Subcutaneous abdominal adipose tissue (tissue), 5 donors: Measurements from ENCODE around the gene C12orf57.

Source experiments
- H3K27ac ChIP-seq: one replicate; pipeline ENCODE4 v1.7.0; 2013; ENCODE audit warnings: low read depth, mild to moderate bottlenecking, inconsistent platforms, low read length, moderate library complexity
- H3K27me3 ChIP-seq, 5 donors: one replicate each; pipeline ENCODE4 v1.7.0; 2013; ENCODE audit warnings: low read length in 5 of 5, inconsistent platforms in 1 of 5; ENCODE audit not compliant: control insufficient read depth in 5 of 5, insufficient read depth in 4 of 5
- H3K36me3 ChIP-seq, 5 donors: one replicate each; pipeline ENCODE4 v1.7.0; 2013; ENCODE audit warnings: low read length in 5 of 5; ENCODE audit not compliant: control insufficient read depth in 5 of 5, insufficient read depth in 5 of 5
- H3K4me1 ChIP-seq, 5 donors: one replicate each; pipeline ENCODE4 v1.7.0; 2013; ENCODE audit warnings: low read length in 5 of 5, mild to moderate bottlenecking in 3 of 5, moderate library complexity in 1 of 5; ENCODE audit not compliant: control insufficient read depth in 5 of 5, insufficient read depth in 5 of 5
- H3K4me3 ChIP-seq, 5 donors: one replicate each; pipeline ENCODE4 v1.7.0; 2013; ENCODE audit warnings: low read length in 5 of 5, low read depth in 1 of 5
- H3K9ac ChIP-seq, 5 donors: one replicate each; pipeline ENCODE4 v1.7.0; 2013; ENCODE audit warnings: low read length in 5 of 5, mild to moderate bottlenecking in 4 of 5, moderate library complexity in 3 of 5
- H3K9me3 ChIP-seq, 5 donors: one replicate each; pipeline ENCODE4 v1.7.0; 2013; ENCODE audit warnings: low read length in 5 of 5; ENCODE audit not compliant: control insufficient read depth in 5 of 5
- donor health status: healthy.
- donor health status: healthy.
- donor health status: healthy.
- donor health status: healthy.
- donor health status: healthy.

The C12orf57 gene

DNA sequence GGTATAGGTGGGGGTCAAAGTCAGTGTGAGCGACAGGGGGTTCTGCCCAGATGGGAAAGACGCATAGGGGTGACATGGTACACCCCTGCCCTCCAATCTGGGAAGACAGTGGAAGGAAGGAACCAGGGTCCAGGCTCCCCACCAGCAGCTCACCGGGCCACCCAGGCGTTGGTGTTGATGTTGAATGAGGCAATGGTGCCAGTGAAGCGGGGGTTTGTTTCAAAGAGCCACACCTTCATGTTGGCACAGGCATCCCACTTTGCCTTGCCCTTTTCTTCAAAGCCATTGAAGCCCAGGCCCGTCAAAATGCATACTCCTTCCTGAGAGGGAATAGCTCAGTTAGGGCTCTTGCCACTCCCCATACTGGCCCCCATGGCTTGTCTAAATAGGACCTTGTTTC, 34.4 kb downstream of the C12orf57 start:
- Histone ChIP-seq H3K9me3 (no peaks in the 10 kb centered on the region), H3K4me3 (no peak overlapping the region), H3K4me1 (no peaks in the 10 kb centered on the region), H3K9ac (no peak overlapping the region), H3K36me3 (peaks cover 22 to 92% (median 88%) of the 10 kb centered on the region in 5 donors), H3K27ac (no peak overlapping the region), H3K27me3 (no peaks in the 10 kb centered on the region)

- Histone ChIP-seq H3K27me3 (no peaks in the 10 kb centered on the region), H3K9me3 (no peaks in the 10 kb centered on the region), H3K4me1 (no peaks in the 10 kb centered on the region), H3K27ac (no peak overlapping the region), H3K9ac (no peak overlapping the region), H3K36me3 (peaks cover 25 to 95% (median 90%) of the 10 kb centered on the region in 5 donors), H3K4me3 (no peak overlapping the region)
These were observed 34.8 kb downstream of the C12orf57 start for GRCh38 chr12:6978611-6979011.

DNA sequence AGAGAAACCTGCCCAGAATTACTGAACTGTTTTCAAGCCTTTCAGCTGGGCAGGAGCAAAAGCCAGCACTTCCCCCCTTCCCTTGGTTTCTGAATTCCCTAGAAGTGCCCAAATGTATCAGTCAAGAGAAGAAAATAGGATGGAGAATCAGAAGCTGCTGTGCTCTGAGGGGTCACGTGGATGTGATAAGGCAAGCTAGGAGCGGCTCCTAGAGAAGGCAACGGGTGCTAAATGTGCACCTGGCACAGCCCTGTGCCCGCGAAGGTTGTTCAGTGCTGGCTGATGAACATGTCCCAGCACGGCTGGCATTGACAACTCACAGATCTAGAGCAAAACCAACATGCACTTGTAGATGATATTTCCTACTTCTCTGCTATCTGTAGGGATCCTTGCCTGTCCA, 35.2 kb downstream of the C12orf57 start:
- Histone ChIP-seq H3K9me3 (no peaks in the 10 kb centered on the region), H3K9ac (no peak overlapping the region), H3K27me3 (no peaks in the 10 kb centered on the region), H3K4me1 (no peaks in the 10 kb centered on the region), H3K27ac (no peak overlapping the region), H3K4me3 (no peak overlapping the region), H3K36me3 (peaks cover 25 to 94% (median 87%) of the 10 kb centered on the region in 5 donors)

DNA sequence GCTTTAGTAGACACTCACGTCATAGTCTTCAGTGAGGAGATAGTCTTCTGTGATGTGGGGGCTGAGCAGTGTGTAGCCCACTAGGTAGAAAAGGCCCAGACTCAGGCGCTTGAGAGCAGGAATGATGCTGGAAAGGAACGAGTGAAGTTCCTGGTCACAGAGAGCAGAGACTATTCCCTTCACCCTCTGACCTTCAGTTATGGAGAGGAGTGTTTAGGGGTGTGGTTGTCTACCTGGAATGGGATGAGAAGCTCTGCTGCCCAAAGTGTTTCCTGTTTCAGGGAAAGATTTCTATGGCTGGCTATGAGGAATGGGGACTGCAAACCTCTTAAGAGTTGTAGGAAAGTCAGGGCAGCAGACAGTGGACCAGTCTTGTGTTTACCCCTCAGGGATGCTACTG, 35.6 kb downstream of the C12orf57 start:
- H3K4me1 ChIP-seq = no peaks in the 10 kb centered on the region
- no peak overlapping the region for H3K4me3 ChIP-seq
- no peaks in the 10 kb centered on the region for H3K9me3 ChIP-seq
- H3K9ac ChIP-seq = no peak overlapping the region
- no peaks in the 10 kb centered on the region for H3K27me3 ChIP-seq
- peaks cover 25 to 90% (median 83%) of the 10 kb centered on the region in 5 donors for H3K36me3 ChIP-seq
- no peak overlapping the region for H3K27ac ChIP-seq

DNA sequence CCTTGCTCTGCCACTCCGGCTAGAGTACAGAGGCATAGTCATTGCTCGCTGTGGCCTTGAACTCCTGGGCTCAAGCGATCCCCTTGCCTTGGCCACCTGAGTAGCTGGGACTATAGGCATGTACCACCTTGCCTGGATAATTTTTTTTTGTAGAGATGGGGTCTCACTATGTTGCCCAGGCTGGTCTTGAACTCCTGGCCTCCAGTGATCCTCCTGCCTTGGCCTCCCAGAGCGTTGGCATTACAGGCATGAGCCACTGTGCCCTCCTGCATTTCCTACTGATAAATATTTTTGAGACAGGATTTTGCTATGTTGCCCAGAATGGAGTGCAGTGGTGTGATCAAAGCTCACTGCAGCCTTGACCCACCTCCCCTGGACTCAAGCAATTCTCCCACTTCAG, 36.3 kb downstream of the C12orf57 start:
- H3K27me3 ChIP-seq = no peaks in the 10 kb centered on the region
- no peak overlapping the region for H3K4me3 ChIP-seq
- no peak overlapping the region for H3K9ac ChIP-seq
- H3K27ac ChIP-seq = no peak overlapping the region
- H3K36me3 ChIP-seq = peaks cover 19 to 86% (median 76%) of the 10 kb centered on the region in 5 donors
- no peaks in the 10 kb centered on the region for H3K4me1 ChIP-seq
- no peaks in the 10 kb centered on the region for H3K9me3 ChIP-seq

DNA sequence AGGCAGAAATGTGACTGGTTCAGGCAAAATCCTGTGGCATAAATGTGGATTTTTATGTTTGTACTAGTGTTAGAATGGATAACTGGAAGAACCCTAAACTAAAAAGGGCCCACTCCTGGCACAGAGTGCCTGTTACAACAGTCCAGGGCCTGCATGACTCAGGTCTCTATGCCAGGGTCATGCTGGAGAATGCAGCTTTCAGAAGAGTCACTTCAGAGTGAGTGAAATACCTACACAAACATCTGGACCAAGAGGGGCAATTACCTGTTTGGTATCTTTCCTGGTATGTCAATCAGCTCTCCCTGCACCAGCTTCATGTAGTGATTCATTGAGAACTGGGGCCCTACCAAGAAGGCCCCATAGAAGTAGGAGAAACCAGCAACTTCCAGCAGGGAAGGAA, 36.9 kb downstream of the C12orf57 start:
- H3K27ac ChIP-seq = no peak overlapping the region

DNA sequence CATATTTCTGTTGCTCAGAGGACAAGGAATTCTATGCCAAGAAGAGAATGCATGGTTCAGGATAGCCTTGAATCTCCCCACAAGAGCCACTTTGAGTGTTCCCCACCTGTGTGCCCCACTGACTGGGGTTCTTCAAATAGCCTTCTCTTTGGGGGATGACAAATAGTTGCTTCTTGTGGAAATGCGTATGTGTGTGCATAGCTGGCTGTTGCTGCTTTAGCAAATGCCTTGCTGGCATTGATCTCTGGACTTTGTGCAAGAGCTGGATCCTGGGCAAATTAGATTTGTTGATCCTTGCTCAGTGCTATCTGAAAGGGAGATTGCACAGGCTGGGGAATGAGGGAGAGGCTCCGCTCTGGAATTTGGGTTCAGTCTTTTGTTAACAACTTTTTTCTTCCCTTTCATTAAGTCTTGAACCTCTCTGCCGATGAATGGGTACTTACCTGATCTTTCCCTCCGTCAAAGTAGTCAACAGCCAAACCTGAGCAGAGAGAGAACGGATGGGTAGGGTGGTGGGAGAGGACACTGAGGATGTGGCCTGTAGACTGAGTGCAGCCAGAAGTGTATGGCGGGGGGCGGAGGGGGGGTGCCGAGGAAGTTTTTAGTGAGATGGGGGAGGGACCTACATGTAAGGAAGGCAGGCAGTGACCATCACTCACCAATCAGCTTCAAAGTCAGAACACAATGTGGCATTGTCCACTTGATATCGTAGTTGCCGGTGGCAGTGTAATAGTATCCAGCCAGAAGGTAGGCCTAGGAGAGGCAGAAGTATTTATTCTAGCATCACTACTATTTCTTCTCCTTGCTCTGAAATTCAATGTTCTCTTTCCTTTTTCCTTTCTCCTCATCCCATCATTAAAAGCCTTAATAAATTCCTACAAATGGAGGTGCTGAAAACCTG, 37.6 kb downstream of the C12orf57 start:
- H3K36me3 ChIP-seq = peaks cover 12 to 72% (median 63%) of the 10 kb centered on the region in 5 donors
- H3K4me1 ChIP-seq = no peaks in the 10 kb centered on the region
- H3K27ac ChIP-seq = no peak overlapping the region
- H3K27me3 ChIP-seq = no peaks in the 10 kb centered on the region
- no peak overlapping the region for H3K9ac ChIP-seq
- H3K4me3 ChIP-seq = no peak overlapping the region
- no peaks in the 10 kb centered on the region for H3K9me3 ChIP-seq

More for the DNA sequence above, 36.9 kb downstream of the C12orf57 start:
- H3K9ac ChIP-seq = no peak overlapping the region
- H3K9me3 ChIP-seq = no peaks in the 10 kb centered on the region
- H3K4me3 ChIP-seq = no peak overlapping the region
- no peaks in the 10 kb centered on the region for H3K27me3 ChIP-seq
- H3K36me3 ChIP-seq = peaks cover 15 to 79% (median 70%) of the 10 kb centered on the region in 5 donors
- no peaks in the 10 kb centered on the region for H3K4me1 ChIP-seq

DNA sequence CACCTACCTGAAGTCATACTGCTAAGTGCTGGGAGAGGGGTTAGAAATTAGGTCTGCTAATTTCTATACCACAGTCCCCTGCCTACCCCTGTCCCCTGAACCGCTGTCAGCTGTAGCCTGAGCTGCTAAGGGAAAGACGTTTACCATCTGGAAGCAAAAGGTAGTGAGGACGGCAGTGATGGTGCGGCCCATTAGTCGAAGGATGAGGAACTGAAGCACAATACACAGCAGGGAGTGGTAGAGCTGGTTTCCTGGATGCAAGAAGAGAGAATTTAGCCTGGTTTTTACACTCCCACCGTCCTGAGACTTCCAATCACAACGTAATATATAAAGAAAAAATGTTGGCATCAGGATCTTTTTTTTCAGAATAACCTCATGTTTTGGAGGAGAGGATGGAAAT, 38.7 kb downstream of the C12orf57 start:
- Histone ChIP-seq H3K4me1 (no peaks in the 10 kb centered on the region), H3K27ac (no peak overlapping the region), H3K9ac (no peak overlapping the region), H3K9me3 (no peaks in the 10 kb centered on the region), H3K36me3 (peaks cover 9 to 61% (median 52%) of the 10 kb centered on the region in 5 donors), H3K27me3 (no peaks in the 10 kb centered on the region), H3K4me3 (no peak overlapping the region)

- Histone ChIP-seq H3K9me3 (no peaks in the 10 kb centered on the region), H3K4me3 (no peak overlapping the region), H3K27me3 (no peaks in the 10 kb centered on the region), H3K36me3 (peaks cover 5 to 18% (median 17%) of the 10 kb centered on the region in 5 donors), H3K9ac (no peak overlapping the region), H3K4me1 (no peaks in the 10 kb centered on the region), H3K27ac (no peak overlapping the region)
These were observed 44.2 kb downstream of the C12orf57 start for GRCh38 chr12:6987956-6988553.
